ENCODE measurements around the gene SLC5A4. TPM values are rescaled to one million over a fixed set of nuclear protein-coding genes. Genes with fewer than 3 reads are reported as not detected.
"Not testable (repeated sequence)": the region's sequence is repeated elsewhere in the genome, so short reads cannot be mapped to it uniquely, and the experiment has no call there.

SLC5A4 gene
- total and polyA plus RNA-seq, 4 donors: 0.03 to 0.75 (median 0.19) TPM

- WGBS: 63% methylated on average over 11 of the region's 11 CpGs
- H3K4me1 ChIP-seq (ENCODE audit: control insufficient read depth in 4 of 4, insufficient read depth in 4 of 4, low read length in 3 of 4): no peaks in the 10 kb centered on the region
- no peaks in the 10 kb centered on the region for H3K27me3 ChIP-seq (ENCODE audit: control insufficient read depth in 4 of 4, insufficient read depth in 4 of 4, low read length in 3 of 4)
- no peaks in the 10 kb centered on the region for H3K9me3 ChIP-seq (ENCODE audit: control insufficient read depth in 4 of 4, low read length in 3 of 4)
- DNase-seq (ENCODE audit: low spot score): no peak
- H3K36me3 ChIP-seq (ENCODE audit: control insufficient read depth in 4 of 4, insufficient read depth in 3 of 4, low read depth in 1 of 4, low read length in 3 of 4): peaks cover 0 to 2% (median 0%) of the 10 kb centered on the region in 4 donors
- no peak for TF ChIP-seq ZBTB33 (IDR thresholded peaks at IDR 0.05)
- TF ChIP-seq ATF3 (IDR thresholded peaks at IDR 0.05): no peak
- no peak for TF ChIP-seq YY1 (IDR thresholded peaks at IDR 0.05)
- TF ChIP-seq GABPA (IDR thresholded peaks at IDR 0.05 in 1 of 2, conservative IDR thresholded peaks at IDR 0.05 in 1 of 2): no peak
- TF ChIP-seq CTCF (IDR thresholded peaks at IDR 0.05; ENCODE audit: low read depth, low read length, missing input control): no peak
- no peak for TF ChIP-seq REST (IDR thresholded peaks at IDR 0.05)
- no peak for TF ChIP-seq FOXA1 (IDR thresholded peaks at IDR 0.05)
- no peak for TF ChIP-seq NR2F2 (IDR thresholded peaks at IDR 0.05)
- no peak for TF ChIP-seq JUND (IDR thresholded peaks at IDR 0.05)
- TF ChIP-seq SP1 (IDR thresholded peaks at IDR 0.05): no peak
- no peak for TF ChIP-seq MAX (IDR thresholded peaks at IDR 0.05)
- no peak for TF ChIP-seq FOXA2 (IDR thresholded peaks at IDR 0.05)
- TF ChIP-seq EGR1 (IDR thresholded peaks at IDR 0.05; ENCODE audit: low read depth in 2 of 2): no peak
- TF ChIP-seq RAD21 (IDR thresholded peaks at IDR 0.05): no peak
- no peak for TF ChIP-seq HNF4G (IDR thresholded peaks at IDR 0.05)
- no peak for TF ChIP-seq RXRA (IDR thresholded peaks at IDR 0.05)
- H3K4me3 ChIP-seq (ENCODE audit: low read depth in 1 of 3, low read length in 3 of 3): no peak overlapping the region
- no peak overlapping the region for H3K27ac ChIP-seq (ENCODE audit: low read depth in 1 of 2, low read length in 2 of 2)
- H3K9ac ChIP-seq (ENCODE audit: low read depth in 1 of 2, low read length in 2 of 2): no peak overlapping the region
Observed at GRCh38 chr22:32281072-32281471, 25.9 kb upstream of the SLC5A4 start.

- H3K27ac ChIP-seq (ENCODE audit: low read depth in 1 of 2, low read length in 2 of 2); H3K4me3 ChIP-seq (ENCODE audit: low read depth in 1 of 3, low read length in 3 of 3); H3K4me1 ChIP-seq (ENCODE audit: control insufficient read depth in 4 of 4, insufficient read depth in 4 of 4, low read length in 3 of 4); H3K9me3 ChIP-seq (ENCODE audit: control insufficient read depth in 4 of 4, low read length in 3 of 4); H3K36me3 ChIP-seq (ENCODE audit: control insufficient read depth in 4 of 4, insufficient read depth in 3 of 4, low read depth in 1 of 4, low read length in 3 of 4); DNase-seq (ENCODE audit: low spot score); H3K9ac ChIP-seq (ENCODE audit: low read depth in 1 of 2, low read length in 2 of 2); H3K27me3 ChIP-seq (ENCODE audit: control insufficient read depth in 4 of 4, insufficient read depth in 4 of 4, low read length in 3 of 4): not testable (repeated sequence)
- WGBS: 86% methylated on average over 4 of the region's 4 CpGs
Observed at GRCh38 chr22:32275353-32275752, 20.2 kb upstream of the SLC5A4 start.

Measured in liver (tissue), 9 donors.